GM18520 (cell line): Measurements from ENCODE around the gene DHCR24.

Experiments
- ATAC-seq: cut with Tn5 transposase; IDR thresholded peaks from one replicate; pipeline ENCODE4 v1.9.1; 2021; ENCODE audit not compliant: unreplicated experiment

The DHCR24 gene

GRCh38 chr1:54803761-54804470 is 83.1 kb downstream of the DHCR24 start:
- no peak for ATAC-seq

- ATAC-seq = peak; percentile 53
Observed at GRCh38 chr1:54800899-54801759, 85.9 kb downstream of the DHCR24 start, which contains the start of gene TTC22. TTC22 (minus strand) TSS chr1:54801323; CDS start chr1:54801163, 160 bp downstream.

GRCh38 chr1:54800041-54800898 is 86.7 kb downstream of the DHCR24 start:
- ATAC-seq = no peak
